ENCODE measurements around the gene MOG.

Gene MOG

GRCh38 chr6:29678114-29678513 is 21.2 kb downstream of the MOG start:
- DNase-seq, result no peak

DNA sequence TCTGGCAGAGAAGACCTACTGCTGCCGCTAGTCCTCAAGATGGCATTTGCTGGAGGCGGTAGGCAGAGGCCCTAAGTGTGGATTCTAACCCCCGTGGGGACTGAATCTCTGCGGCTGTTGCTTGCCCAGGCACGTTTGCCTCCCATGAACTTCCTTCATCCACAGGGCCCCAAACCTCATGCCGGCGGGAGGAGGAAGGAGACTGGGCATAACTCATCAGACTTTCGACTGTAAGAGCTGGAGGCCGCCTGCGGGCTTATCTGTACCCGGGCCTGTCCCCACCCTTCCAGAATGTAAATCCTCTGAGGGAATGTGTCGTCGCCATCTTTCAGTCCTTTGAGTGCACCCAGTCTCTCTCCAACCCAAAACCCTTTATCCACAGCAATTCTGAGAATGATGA is 23.1 kb downstream of the MOG start:
- no peak for DNase-seq

DNA sequence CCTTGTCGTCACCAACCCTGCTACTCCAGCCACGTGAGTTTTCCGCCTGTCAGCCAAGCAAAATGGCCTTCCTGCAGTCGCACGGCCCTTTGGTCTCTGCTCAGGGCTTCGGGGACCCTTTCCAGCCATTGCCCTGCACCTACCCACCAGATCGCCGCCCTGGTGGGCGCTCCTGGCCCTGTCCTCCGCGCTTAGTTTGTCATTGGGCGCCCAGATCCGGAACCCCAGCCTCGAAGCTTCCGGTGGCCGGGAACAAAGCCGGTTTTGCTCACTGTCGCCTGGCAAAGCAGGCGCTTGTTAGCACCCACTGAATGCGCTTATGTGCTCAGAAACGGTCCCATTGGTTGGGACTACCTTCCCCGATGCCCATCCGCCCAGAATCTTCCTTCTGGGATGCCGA is 23.5 kb downstream of the MOG start:
- no peak for DNase-seq

DNA sequence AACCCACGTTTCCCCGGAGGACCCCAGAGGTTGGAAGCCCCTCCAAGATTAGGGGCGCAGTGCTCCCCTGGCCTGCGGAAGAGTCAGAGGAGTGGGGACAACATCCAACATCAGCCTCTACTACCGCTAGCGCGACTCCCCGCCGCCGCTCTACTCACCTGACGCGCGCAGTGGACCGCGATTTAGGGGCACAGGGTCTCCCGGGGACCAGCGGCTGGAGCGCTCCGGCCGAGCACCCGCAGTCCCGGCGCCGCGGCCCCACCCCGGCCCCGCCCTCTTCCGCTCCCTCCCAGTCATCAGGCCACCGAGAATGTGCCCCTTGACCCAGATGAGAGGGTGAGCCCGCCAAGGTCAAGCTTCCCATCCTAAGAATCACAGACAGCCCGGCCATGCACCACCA is 24.0 kb downstream of the MOG start, which contains the start of gene ZFP57:
Gene ZFP57, minus strand, starts transcription at position 249 of the 400 bp plus-strand sequence. CDS start 4,149 bp downstream, outside the sequence.
- no peak for DNase-seq

GRCh38 chr6:29681811-29682210 is 24.9 kb downstream of the MOG start:
- no peak for DNase-seq

DNA sequence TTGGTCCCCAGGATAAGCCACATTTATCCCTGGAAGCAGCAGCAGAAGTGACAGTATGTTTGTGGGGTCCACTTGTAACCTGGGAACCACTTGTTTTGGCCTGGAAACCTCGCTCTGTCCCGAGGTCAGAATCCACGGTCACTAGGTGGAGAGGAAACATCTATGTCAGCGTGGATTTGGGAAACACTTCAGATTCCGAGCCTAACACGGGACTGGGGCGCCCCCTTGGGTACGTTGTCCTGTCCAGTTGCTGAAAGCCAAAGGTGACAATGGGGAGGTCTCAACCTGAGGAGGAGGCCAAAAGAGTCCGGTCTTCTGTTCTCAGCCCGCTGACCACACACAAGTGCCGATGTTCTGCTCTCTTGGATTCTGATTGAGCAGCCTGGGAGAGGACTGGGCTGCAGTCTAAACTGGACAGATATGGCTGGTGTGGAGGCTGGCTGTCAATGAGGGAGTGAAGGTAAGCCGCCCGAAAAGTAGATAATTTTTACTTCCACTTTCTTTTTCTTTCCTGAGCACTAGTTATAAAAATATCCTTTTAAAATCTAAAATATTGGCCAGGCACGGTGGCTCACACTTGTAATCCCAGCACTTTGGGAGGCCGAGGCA is 28.9 kb downstream of the MOG start:
- DNase-seq, result no peak

- DNase-seq, result no peak
Observed at GRCh38 chr6:29694637-29695036, 37.7 kb downstream of the MOG start.

- no peak for DNase-seq
Observed at GRCh38 chr6:29696147-29697125, 39.5 kb downstream of the MOG start.

- peak; percentile 27 for DNase-seq
Observed at GRCh38 chr6:29702519-29703103, 45.7 kb downstream of the MOG start.

DNA sequence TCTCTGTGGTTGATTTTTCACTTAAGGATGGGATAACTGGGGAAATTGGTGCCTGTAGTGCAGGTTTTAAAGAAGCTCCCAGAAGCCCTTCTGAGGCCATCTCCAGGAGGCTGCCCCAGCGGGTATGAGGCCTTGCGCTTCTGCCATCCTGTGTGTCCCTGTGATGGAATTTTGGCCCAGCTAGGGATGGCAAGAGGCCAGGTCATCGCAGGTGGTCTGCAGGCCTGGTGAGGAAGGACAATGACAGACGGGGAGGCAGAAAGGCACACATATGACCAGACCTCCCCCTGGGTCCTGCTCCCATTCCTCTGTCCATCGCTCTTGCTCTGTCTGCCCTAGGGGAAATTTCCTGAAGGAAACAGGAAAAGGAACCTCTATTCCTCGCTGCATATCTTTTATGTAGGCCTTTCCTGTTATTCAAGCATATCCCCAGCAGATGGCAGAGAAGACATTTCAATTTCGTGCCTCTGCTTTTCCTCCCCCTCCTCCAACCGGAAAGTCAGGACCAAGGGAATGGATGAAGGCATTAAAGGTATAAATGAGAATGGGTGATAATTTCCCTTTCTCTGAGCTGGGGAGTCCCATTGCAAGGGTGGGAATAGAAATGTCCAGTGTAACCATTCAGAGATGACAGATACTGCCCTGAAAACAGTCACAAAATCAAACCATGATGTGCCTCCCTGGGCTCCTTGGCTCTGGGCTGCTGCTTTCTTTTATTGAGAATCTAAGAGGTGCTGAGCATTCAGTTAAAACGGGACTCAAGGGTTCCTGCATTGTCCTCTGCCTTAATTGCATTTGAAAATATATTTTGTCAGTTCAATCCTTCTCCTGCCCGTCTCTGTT is 48.7 kb downstream of the MOG start:
- DNase-seq, result peak; percentile 38

GRCh38 chr6:29708432-29709179 is 51.7 kb downstream of the MOG start:
- DNase-seq, result no peak

- DNase-seq, result no peak
Observed at GRCh38 chr6:29709188-29709587, 52.3 kb downstream of the MOG start.

- no peak for DNase-seq
Observed at GRCh38 chr6:29710281-29710941, 53.5 kb downstream of the MOG start.

DNA sequence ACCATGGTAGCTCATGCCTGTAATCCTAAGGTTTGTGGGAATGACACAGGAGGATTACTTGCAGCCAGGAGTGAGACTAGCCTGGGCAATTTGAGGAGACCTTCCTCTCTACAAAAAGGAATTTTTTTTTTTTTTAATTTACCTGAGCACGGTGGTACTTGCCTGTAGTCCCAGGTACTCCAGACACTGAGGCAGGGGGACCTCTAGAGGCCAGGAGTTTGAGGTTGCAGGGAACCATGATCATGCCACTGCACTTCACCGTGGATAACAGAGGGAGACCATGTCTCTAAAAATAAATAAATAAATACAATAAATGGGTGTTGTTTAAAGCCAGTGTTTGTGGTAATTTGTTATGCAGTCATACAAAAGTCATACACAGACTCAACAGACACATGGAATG is 64.0 kb downstream of the MOG start:
- no peak for DNase-seq

Measured in HCEC 1CT (cell line).